ENCODE measurements around the gene LPP. TPM values are rescaled to one million over a fixed set of nuclear protein-coding genes. Genes with fewer than 3 reads are reported as not detected.
A peak's percentile ranks its signal among the peaks of the same experiment; 100 is the strongest.

Gene LPP
- total and polyA plus RNA-seq, 2 of the 13 experiments (the other 11 are each of a cell fraction or from before 2014, with no cell fraction given): 19.2 to 29.9 TPM

DNA sequence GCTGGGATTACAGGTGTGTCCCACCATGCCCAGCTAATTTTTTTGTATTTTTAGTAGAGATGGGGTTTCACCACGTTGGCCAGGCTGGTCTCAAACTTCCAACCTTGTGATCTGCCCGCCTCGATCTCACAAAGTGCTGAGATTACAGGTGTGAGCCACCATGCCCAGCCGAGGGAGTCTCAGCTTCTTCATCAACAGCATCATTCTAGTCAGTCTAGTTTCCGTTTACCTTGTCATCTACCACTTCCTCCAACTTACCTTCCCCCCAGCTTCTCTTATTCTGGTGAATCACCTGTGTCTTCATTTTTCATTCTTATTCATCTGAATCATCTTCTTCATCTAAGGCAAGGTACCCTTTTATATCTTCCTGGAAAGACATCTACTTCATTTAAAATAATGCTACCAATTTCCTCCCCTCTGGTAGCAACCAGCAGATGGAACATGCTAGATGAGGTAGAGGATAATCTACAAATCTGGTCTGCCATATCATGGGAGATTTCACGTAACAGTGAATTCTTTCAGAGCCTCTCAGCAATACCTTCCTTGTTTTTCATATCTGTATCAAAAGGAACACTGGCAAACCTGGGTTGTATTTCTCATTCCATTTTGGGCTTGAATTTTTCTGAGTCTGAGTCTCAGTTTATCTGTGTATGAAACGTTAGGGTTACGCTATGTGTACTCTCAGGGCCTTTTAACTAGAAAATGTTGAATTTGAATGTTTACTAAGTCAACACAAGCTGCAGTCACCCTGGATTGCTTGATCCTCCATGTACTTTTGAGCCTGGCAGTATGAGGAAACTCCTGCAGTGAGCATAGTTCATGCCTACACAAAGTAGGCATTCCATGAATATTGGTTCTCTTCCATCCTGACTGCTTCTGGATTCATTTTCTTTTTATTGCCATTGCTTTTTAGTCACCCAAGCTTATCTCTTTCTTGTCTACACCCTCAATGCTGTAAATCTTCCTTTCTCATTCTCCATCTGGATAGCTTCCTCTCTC, 16.8 kb downstream of the LPP start:
- in situ Hi-C loops (cut with HindIII; ENCODE audit: extremely low pct_ligation_motif_present, low pct_unique_long_range_greater_than_20kb) (no loop called here), intact Hi-C loops (cut with micrococcal nuclease; ENCODE audit: unreplicated experiment) (loop anchor here (2.0 to 10.0 kb wide), 5 partner anchors 14 to 784 kb away; no protein-coding TSS in a partner anchor)
- ChIA-PET POLR2A (interaction anchor here (0.9 to 1.9 kb wide), 6 partner anchors 10 to 425 kb away, joined by 3 to 16 read pairs (median 4); partner anchors contain the start of genes BCL6 and LPP), CTCF (ENCODE audit: low intra/inter-chr PET ratio, low total read pairs) (interaction anchor here (1.0 kb wide), 1 partner anchor 134 kb away, joined by 5 read pairs; no protein-coding TSS in a partner anchor)
- peak; percentile 98 for DNase-seq (ENCODE audit: low spot score)
- ATAC-seq: peak; percentile 98
- H3K4me2 ChIP-seq (ENCODE audit: low read depth, low read length): peak overlapping the region; percentile 76
- peak; percentile 99 for FAIRE-seq
- H3K4me3 ChIP-seq (replicated peaks in 1 of 3; ENCODE audit: insufficient read depth in 1 of 3, low read depth in 2 of 3, low read length in 3 of 3): peak overlapping the region in 2 of 3 experiments; percentile 19 to 36; a peak in 3 of 6 replicates
- peaks cover 93% of the 10 kb centered on the region for H3K79me2 ChIP-seq (ENCODE audit: insufficient read depth, low read length)
- H2AFZ ChIP-seq (ENCODE audit: low read length): no peak overlapping the region
- H3K4me1 ChIP-seq (ENCODE audit: insufficient read depth, low read length): peaks cover 96% of the 10 kb centered on the region
- no peaks in the 10 kb centered on the region for H4K20me1 ChIP-seq (ENCODE audit: insufficient read depth, low read length)
- H3K27me3 ChIP-seq (ENCODE audit: control insufficient read depth in 1 of 2, insufficient read depth in 2 of 2, low read length in 2 of 2): no peaks in the 10 kb centered on the region
- H3K27ac ChIP-seq (ENCODE audit: extremely low read length, insufficient read depth, low read length): peak overlapping the region; percentile 83
- 25% methylated on average over 8 of the region's 8 CpGs for WGBS (ENCODE audit: low lambda C conversion rate)
- H3K9me3 ChIP-seq (ENCODE audit: low read length): no peaks in the 10 kb centered on the region
- no peaks in the 10 kb centered on the region for H3K36me3 ChIP-seq (replicated peaks in 1 of 2; ENCODE audit: control insufficient read depth in 1 of 2, insufficient read depth in 2 of 2, low read length in 2 of 2)
- BruUV-seq (replicated peaks): no TSS peak
- peak overlapping the region; percentile 63 for H3K9ac ChIP-seq (ENCODE audit: insufficient read depth, low read depth, low read length)
- TF ChIP-seq CREM (IDR thresholded peaks at IDR 0.05) (peak; percentile 89), CREM (CRISPR knock-in tag; IDR thresholded peaks at IDR 0.05) (no peak), ZNF605 (CRISPR knock-in tag; IDR thresholded peaks at IDR 0.05) (no peak), RFX5 (IDR thresholded peaks at IDR 0.05; ENCODE audit: low read depth, low read length) (no peak), CBX2 (IDR thresholded peaks at IDR 0.05; ENCODE audit: low read depth, low read length) (no peak), CBX2 (CRISPR knock-in tag; IDR thresholded peaks at IDR 0.05; ENCODE audit: low read depth) (no peak), RFXAP (CRISPR knock-in tag; IDR thresholded peaks at IDR 0.05; ENCODE audit: borderline replicate concordance) (peak; percentile 49; the same call in 1 of the 2 replicates), ZNF781 (CRISPR knock-in tag; IDR thresholded peaks at IDR 0.05; ENCODE audit: borderline replicate concordance, not compliant biosample characterization) (no peak), ZNF644 (CRISPR knock-in tag; IDR thresholded peaks at IDR 0.05; ENCODE audit: low read depth) (peak; percentile 93), ZNF441 (CRISPR knock-in tag; IDR thresholded peaks at IDR 0.05; ENCODE audit: borderline replicate concordance) (peak; percentile 42; the same call in 1 of the 2 replicates)
- TF ChIP-seq, protein P1, sequence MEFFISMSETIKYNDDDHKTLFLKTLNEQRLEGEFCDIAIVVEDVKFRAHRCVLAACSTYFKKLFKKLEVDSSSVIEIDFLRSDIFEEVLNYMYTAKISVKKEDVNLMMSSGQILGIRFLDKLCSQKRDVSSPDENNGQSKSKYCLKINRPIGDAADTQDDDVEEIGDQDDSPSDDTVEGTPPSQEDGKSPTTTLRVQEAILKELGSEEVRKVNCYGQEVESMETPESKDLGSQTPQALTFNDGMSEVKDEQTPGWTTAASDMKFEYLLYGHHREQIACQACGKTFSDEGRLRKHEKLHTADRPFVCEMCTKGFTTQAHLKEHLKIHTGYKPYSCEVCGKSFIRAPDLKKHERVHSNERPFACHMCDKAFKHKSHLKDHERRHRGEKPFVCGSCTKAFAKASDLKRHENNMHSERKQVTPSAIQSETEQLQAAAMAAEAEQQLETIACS (CRISPR knock-in tag; IDR thresholded peaks at IDR 0.05): no peak
- TF ChIP-seq, protein P2, sequence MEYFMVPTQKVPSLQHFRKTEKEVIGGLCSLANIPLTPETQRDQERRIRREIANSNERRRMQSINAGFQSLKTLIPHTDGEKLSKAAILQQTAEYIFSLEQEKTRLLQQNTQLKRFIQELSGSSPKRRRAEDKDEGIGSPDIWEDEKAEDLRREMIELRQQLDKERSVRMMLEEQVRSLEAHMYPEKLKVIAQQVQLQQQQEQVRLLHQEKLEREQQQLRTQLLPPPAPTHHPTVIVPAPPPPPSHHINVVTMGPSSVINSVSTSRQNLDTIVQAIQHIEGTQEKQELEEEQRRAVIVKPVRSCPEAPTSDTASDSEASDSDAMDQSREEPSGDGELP (IDR thresholded peaks at IDR 0.05; ENCODE audit: borderline replicate concordance, low read depth): peak; percentile 52; the same call in 1 of the 2 replicates
- TF ChIP-seq, protein P3, sequence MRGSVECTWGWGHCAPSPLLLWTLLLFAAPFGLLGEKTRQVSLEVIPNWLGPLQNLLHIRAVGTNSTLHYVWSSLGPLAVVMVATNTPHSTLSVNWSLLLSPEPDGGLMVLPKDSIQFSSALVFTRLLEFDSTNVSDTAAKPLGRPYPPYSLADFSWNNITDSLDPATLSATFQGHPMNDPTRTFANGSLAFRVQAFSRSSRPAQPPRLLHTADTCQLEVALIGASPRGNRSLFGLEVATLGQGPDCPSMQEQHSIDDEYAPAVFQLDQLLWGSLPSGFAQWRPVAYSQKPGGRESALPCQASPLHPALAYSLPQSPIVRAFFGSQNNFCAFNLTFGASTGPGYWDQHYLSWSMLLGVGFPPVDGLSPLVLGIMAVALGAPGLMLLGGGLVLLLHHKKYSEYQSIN (CRISPR knock-in tag; IDR thresholded peaks at IDR 0.05; ENCODE audit: borderline replicate concordance): no peak
- TF ChIP-seq, protein P4, sequence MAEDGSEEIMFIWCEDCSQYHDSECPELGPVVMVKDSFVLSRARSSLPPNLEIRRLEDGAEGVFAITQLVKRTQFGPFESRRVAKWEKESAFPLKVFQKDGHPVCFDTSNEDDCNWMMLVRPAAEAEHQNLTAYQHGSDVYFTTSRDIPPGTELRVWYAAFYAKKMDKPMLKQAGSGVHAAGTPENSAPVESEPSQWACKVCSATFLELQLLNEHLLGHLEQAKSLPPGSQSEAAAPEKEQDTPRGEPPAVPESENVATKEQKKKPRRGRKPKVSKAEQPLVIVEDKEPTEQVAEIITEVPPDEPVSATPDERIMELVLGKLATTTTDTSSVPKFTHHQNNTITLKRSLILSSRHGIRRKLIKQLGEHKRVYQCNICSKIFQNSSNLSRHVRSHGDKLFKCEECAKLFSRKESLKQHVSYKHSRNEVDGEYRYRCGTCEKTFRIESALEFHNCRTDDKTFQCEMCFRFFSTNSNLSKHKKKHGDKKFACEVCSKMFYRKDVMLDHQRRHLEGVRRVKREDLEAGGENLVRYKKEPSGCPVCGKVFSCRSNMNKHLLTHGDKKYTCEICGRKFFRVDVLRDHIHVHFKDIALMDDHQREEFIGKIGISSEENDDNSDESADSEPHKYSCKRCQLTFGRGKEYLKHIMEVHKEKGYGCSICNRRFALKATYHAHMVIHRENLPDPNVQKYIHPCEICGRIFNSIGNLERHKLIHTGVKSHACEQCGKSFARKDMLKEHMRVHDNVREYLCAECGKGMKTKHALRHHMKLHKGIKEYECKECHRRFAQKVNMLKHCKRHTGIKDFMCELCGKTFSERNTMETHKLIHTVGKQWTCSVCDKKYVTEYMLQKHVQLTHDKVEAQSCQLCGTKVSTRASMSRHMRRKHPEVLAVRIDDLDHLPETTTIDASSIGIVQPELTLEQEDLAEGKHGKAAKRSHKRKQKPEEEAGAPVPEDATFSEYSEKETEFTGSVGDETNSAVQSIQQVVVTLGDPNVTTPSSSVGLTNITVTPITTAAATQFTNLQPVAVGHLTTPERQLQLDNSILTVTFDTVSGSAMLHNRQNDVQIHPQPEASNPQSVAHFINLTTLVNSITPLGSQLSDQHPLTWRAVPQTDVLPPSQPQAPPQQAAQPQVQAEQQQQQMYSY (CRISPR knock-in tag; IDR thresholded peaks at IDR 0.05): peak; percentile 54; the same call in 1 of the 2 replicates
